Trophoblast cell (in vitro differentiated cells and primary cell): ENCODE data around the gene MAGEB10.

Experiments used
- DNase-seq, 2 donors: peaks; one replicate each; pipeline ENCODE4 v3.0.0-alpha.2; 2016
- H2AFZ ChIP-seq: 2 replicates; pipeline ENCODE4 v1.6.1; 2013; ENCODE audit warnings: low read length, moderate library complexity, mild to moderate bottlenecking; ENCODE audit not compliant: insufficient read depth, poor library complexity
- H2AK5ac ChIP-seq: 2 replicates; pipeline ENCODE4 v1.6.1; 2013; ENCODE audit warnings: mild to moderate bottlenecking, low read length
- H2BK120ac ChIP-seq: 2 replicates; pipeline ENCODE4 v1.6.1; 2013; ENCODE audit warnings: low read length, mild to moderate bottlenecking, moderate library complexity; ENCODE audit not compliant: insufficient read depth, poor library complexity
- H2BK12ac ChIP-seq: 2 replicates; pipeline ENCODE4 v1.6.1; 2013; ENCODE audit warnings: mild to moderate bottlenecking, low read length, moderate library complexity
- H2BK5ac ChIP-seq: 2 replicates; pipeline ENCODE4 v1.6.1; 2013; ENCODE audit warnings: low read length, low read depth, moderate library complexity, mild to moderate bottlenecking; ENCODE audit not compliant: poor library complexity
- H3K14ac ChIP-seq: 2 replicates; pipeline ENCODE4 v1.6.1; 2013; ENCODE audit warnings: mild to moderate bottlenecking, low read length
- H3K18ac ChIP-seq: 2 replicates; pipeline ENCODE4 v1.6.1; 2013; ENCODE audit warnings: mild to moderate bottlenecking, low read length
- H3K23ac ChIP-seq: 2 replicates; pipeline ENCODE4 v1.6.1; 2013; ENCODE audit warnings: low read length
- H3K27ac ChIP-seq: 2 replicates; pipeline ENCODE4 v1.5.1; 2013; ENCODE audit warnings: low read depth, mild to moderate bottlenecking, inconsistent platforms, low read length, moderate library complexity
- H3K27me3 ChIP-seq: 2 replicates; pipeline ENCODE4 v1.6.1; 2013; ENCODE audit warnings: inconsistent platforms, mild to moderate bottlenecking, low read length, moderate library complexity; ENCODE audit not compliant: insufficient read depth
- H3K36me3 ChIP-seq, 2 experiments: 1 replicate in 1 of 2; 2 replicates in 1 of 2; pipeline ENCODE4 v1.6.1; 2013; ENCODE audit warnings: low read length in 2 of 2, mild to moderate bottlenecking in 2 of 2, moderate library complexity in 1 of 2; ENCODE audit not compliant: insufficient read depth in 2 of 2, control insufficient read depth in 1 of 2
- H3K4ac ChIP-seq: 2 replicates; pipeline ENCODE4 v1.6.1; 2013; ENCODE audit warnings: low read depth, mild to moderate bottlenecking, low read length, moderate library complexity
- H3K4me1 ChIP-seq, 2 experiments: 1 replicate in 1 of 2; 2 replicates in 1 of 2; pipeline ENCODE4 v1.6.1; 2013; ENCODE audit warnings: low read length in 2 of 2, mild to moderate bottlenecking in 2 of 2, moderate library complexity in 1 of 2; ENCODE audit not compliant: insufficient read depth in 2 of 2, control insufficient read depth in 1 of 2
- H3K4me2 ChIP-seq: 2 replicates; pipeline ENCODE4 v1.6.1; 2013; ENCODE audit warnings: inconsistent platforms, mild to moderate bottlenecking, low read length, moderate library complexity
- H3K4me3 ChIP-seq: 2 replicates; pipeline ENCODE4 v1.5.1; 2013; ENCODE audit warnings: mild to moderate bottlenecking, low read depth, low read length, inconsistent platforms
- H3K79me1 ChIP-seq: one replicate; pipeline ENCODE4 v1.6.1; 2013; ENCODE audit warnings: low read length
- H3K79me2 ChIP-seq: 2 replicates; pipeline ENCODE4 v1.6.1; 2013; ENCODE audit warnings: low read length, mild to moderate bottlenecking; ENCODE audit not compliant: control insufficient read depth, insufficient read depth, poor library complexity
- H3K9ac ChIP-seq: 2 replicates; pipeline ENCODE4 v1.6.1; 2013; ENCODE audit warnings: mild to moderate bottlenecking, low read length
- H3K9me3 ChIP-seq: 2 replicates; pipeline ENCODE4 v1.6.1; 2013; ENCODE audit warnings: low read depth, mild to moderate bottlenecking, control low read depth, inconsistent platforms, low read length; ENCODE audit not compliant: insufficient read depth
- H4K12ac ChIP-seq: 2 replicates; pipeline ENCODE4 v1.6.1; 2013; ENCODE audit warnings: low read depth, mild to moderate bottlenecking, low read length, moderate library complexity
- H4K8ac ChIP-seq: 2 replicates; pipeline ENCODE4 v1.6.1; 2013; ENCODE audit warnings: low read depth, mild to moderate bottlenecking, low read length, moderate library complexity
- H4K91ac ChIP-seq: one replicate; pipeline ENCODE4 v1.6.1; 2013; ENCODE audit warnings: low read depth, mild to moderate bottlenecking, low read length, moderate library complexity
- WGBS: extraction: QIAGEN DNeasy Blood & Tissue Kit; methylation state at CpG from one replicate; pipeline ENCODE4 v1.1.7; 2013; ENCODE audit warnings: missing lambda C conversion rate; ENCODE audit not compliant: insufficient read length, insufficient coverage; ENCODE audit errors: extremely low coverage; 5-methylcytosine and 5-hydroxymethylcytosine counted together

The MAGEB10 gene

GRCh38 chrX:27815209-27815608 lies 7.4 kb downstream of the MAGEB10 start:
- Histone ChIP-seq H4K8ac (no peak overlapping the region), H3K4me1 (no peaks in the 10 kb centered on the region)

DNA sequence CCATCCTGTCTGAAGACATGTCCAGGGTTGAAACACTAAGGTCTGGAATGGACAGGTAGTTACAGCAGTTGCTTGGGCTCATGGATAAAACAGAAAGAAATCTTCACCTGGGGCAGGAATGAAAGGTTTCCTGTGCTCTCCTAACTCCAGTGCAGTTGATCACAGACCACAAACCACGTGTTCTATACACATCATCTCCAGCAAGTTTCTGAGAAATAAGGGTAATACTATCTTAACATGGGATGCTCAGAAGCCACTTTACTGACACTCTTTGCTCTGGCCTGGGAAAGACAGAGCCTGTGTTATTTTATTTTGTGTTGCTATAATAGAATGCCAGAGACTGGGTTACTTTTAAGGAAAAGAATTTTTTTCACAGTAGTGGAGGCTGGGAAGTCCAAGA lies 16.0 kb downstream of the MAGEB10 start:
- H3K4me1 ChIP-seq = no peaks in the 10 kb centered on the region
- H3K14ac ChIP-seq = no peak overlapping the region
- WGBS = no CpG with 5 or more reads among the region's 1 CpG
- no peak overlapping the region for H4K91ac ChIP-seq
- H3K9ac ChIP-seq = no peak overlapping the region
- no peak overlapping the region for H2BK5ac ChIP-seq
- no peak overlapping the region for H3K27ac ChIP-seq
- H3K9me3 ChIP-seq = no peaks in the 10 kb centered on the region
- H3K23ac ChIP-seq = no peak overlapping the region
- H3K18ac ChIP-seq = no peak overlapping the region
- no peak overlapping the region for H3K4me2 ChIP-seq
- H3K27me3 ChIP-seq = no peaks in the 10 kb centered on the region
- H4K8ac ChIP-seq = no peak overlapping the region
- no peaks in the 10 kb centered on the region for H3K79me1 ChIP-seq
- H3K79me2 ChIP-seq = no peaks in the 10 kb centered on the region
- no peak overlapping the region for H2BK12ac ChIP-seq
- H3K36me3 ChIP-seq = no peaks in the 10 kb centered on the region
- no peak overlapping the region for H2AFZ ChIP-seq
- H4K12ac ChIP-seq = no peak overlapping the region
- DNase-seq = no peak
- H2AK5ac ChIP-seq = no peak overlapping the region
- no peak overlapping the region for H3K4me3 ChIP-seq
- H3K4ac ChIP-seq = no peak overlapping the region
- H2BK120ac ChIP-seq = no peak overlapping the region

More at GRCh38 chrX:27815209-27815608, 7.4 kb downstream of the MAGEB10 start:
- Histone ChIP-seq H2BK12ac (no peak overlapping the region), H3K4me3 (no peak overlapping the region), H3K9ac (no peak overlapping the region), H3K14ac (no peak overlapping the region), H3K4ac (no peak overlapping the region), H2BK5ac (no peak overlapping the region), H3K23ac (no peak overlapping the region), H3K9me3 (peaks cover 2% of the 10 kb centered on the region), H2AK5ac (no peak overlapping the region), H3K18ac (no peak overlapping the region), H3K36me3 (no peaks in the 10 kb centered on the region), H3K27me3 (no peaks in the 10 kb centered on the region), H2AFZ (no peak overlapping the region), H4K12ac (no peak overlapping the region), H3K79me1 (no peaks in the 10 kb centered on the region), H2BK120ac (no peak overlapping the region), H3K27ac (no peak overlapping the region), H4K91ac (no peak overlapping the region), H3K79me2 (no peaks in the 10 kb centered on the region), H3K4me2 (no peak overlapping the region)
- DNase-seq = no peak

GRCh38 chrX:27838185-27838584 lies 30.4 kb downstream of the MAGEB10 start:
- no peak overlapping the region for H2AK5ac ChIP-seq
- H3K79me1 ChIP-seq = no peaks in the 10 kb centered on the region
- no peaks in the 10 kb centered on the region for H3K27me3 ChIP-seq
- WGBS = no CpG with 5 or more reads among the region's 3 CpGs
- no peak overlapping the region for H3K4ac ChIP-seq
- no peak overlapping the region for H3K23ac ChIP-seq
- no peak overlapping the region for H3K14ac ChIP-seq
- no peaks in the 10 kb centered on the region for H3K9me3 ChIP-seq
- no peak overlapping the region for H4K91ac ChIP-seq
- H3K36me3 ChIP-seq = no peaks in the 10 kb centered on the region
- H3K27ac ChIP-seq = no peak overlapping the region
- no peak overlapping the region for H2BK12ac ChIP-seq
- no peak overlapping the region for H2BK5ac ChIP-seq
- H3K18ac ChIP-seq = no peak overlapping the region
- no peaks in the 10 kb centered on the region for H3K4me1 ChIP-seq
- DNase-seq = no peak
- no peak overlapping the region for H3K4me3 ChIP-seq
- no peak overlapping the region for H2AFZ ChIP-seq
- H3K4me2 ChIP-seq = no peak overlapping the region
- H4K12ac ChIP-seq = no peak overlapping the region
- no peak overlapping the region for H4K8ac ChIP-seq
- no peak overlapping the region for H2BK120ac ChIP-seq
- H3K79me2 ChIP-seq = no peaks in the 10 kb centered on the region
- H3K9ac ChIP-seq = no peak overlapping the region

GRCh38 chrX:27840881-27841280 lies 33.1 kb downstream of the MAGEB10 start:
- no peak for DNase-seq
- no peak overlapping the region for H3K4me3 ChIP-seq
- H3K9ac ChIP-seq = no peak overlapping the region
- H3K23ac ChIP-seq = no peak overlapping the region
- no peaks in the 10 kb centered on the region for H3K36me3 ChIP-seq
- no peaks in the 10 kb centered on the region for H3K79me1 ChIP-seq
- no peak overlapping the region for H3K4me2 ChIP-seq
- no peak overlapping the region for H4K8ac ChIP-seq
- no peak overlapping the region for H3K4ac ChIP-seq
- no CpG with 5 or more reads among the region's 3 CpGs for WGBS
- no peaks in the 10 kb centered on the region for H3K27me3 ChIP-seq
- no peak overlapping the region for H3K18ac ChIP-seq
- H2BK120ac ChIP-seq = no peak overlapping the region
- H2AFZ ChIP-seq = no peak overlapping the region
- no peak overlapping the region for H2AK5ac ChIP-seq
- H3K4me1 ChIP-seq = no peaks in the 10 kb centered on the region
- no peak overlapping the region for H3K14ac ChIP-seq
- H4K12ac ChIP-seq = no peak overlapping the region
- no peak overlapping the region for H2BK12ac ChIP-seq
- no peak overlapping the region for H2BK5ac ChIP-seq
- H4K91ac ChIP-seq = no peak overlapping the region
- no peaks in the 10 kb centered on the region for H3K9me3 ChIP-seq
- no peak overlapping the region for H3K27ac ChIP-seq
- H3K79me2 ChIP-seq = no peaks in the 10 kb centered on the region
